Right lung (tissue), 5 donors: ENCODE measurements around the gene TCF7L2. TPM values are rescaled to one million over a fixed set of nuclear protein-coding genes. Genes with fewer than 3 reads are reported as not detected.
"Not testable (repeated sequence)": the region's sequence is repeated elsewhere in the genome, so short reads cannot be mapped to it uniquely, and the experiment has no call there.

Experiments
- DNase-seq, 2 donors: peaks; one replicate each; pipeline ENCODE4 v3.0.0-alpha.2; 2013
- polyA plus RNA-seq, 5 donors: library from polyadenylated mRNA; unstranded; fragments of 120-200 nt; gene quantifications; one replicate each; pipeline versions ENCODE4 v1.2.1 to v1.2.3, GENCODE V29; 2013; ENCODE audit warnings: inconsistent platforms in 1 of 5, low replicate concordance in 1 of 5; ENCODE audit not compliant: insufficient read length in 5 of 5, insufficient read depth in 1 of 5

TCF7L2 gene
- polyA plus RNA-seq, 5 donors, result 38.8 to 55.8 (median 49.2) TPM

GRCh38 chr10:113063043-113063967 is 113.3 kb downstream of the TCF7L2 start:
- DNase-seq, result no peak

GRCh38 chr10:113064039-113064438 is 114.0 kb downstream of the TCF7L2 start:
- no peak for DNase-seq

DNA sequence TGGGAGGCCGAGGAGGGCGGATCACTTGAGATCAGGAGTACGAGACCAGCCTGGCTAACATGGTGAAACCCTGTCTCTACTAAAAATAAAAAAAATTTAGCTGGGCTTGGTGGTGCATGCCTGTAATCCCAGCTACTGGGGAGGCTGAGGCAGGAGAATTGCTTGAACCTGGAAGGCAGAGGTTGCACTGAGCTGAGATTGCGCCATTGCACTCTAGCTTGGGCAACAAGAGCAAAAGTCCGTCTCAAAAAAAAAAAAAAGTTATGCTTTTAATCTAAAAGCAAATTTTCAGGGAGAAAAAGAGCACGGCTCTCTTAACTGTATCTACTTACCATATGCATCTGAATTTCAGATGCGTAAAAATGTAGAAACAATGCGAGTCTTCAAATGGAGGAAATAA is 116.1 kb downstream of the TCF7L2 start:
- not testable (repeated sequence) for DNase-seq

DNA sequence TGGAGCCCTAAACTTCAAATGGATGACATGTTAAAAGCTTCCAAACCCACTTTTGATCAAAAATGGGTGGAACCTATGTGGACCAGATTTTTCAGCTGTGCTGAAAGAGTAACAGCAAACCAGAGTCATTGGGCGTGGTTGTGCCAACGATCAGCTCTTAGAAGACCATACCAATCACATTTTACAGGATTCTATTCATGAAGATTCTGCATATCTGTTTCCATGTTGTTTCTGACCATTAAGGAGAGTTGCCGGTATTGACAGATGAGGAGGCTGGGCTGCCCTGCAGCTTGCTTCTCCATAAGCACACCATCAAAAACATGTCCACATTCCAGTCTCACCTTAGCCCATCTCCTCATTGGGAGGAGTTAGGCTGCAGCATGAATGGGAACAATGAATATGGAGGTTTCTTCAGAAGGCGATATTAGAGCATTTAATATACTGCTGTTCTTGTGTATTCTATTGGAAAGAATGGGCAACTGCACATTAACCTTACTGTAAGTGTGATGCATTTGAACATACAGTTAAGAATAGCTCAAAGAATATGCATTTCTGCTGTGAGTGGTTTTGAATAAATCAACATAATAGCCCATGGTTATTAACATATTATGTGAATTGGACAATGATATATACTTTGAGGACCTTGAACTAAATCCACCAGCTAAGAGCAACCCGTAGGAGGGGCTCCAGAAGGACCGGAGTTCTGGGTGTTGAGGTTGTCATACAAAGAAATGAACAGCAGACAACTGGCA is 116.7 kb downstream of the TCF7L2 start:
- no peak for DNase-seq

DNA sequence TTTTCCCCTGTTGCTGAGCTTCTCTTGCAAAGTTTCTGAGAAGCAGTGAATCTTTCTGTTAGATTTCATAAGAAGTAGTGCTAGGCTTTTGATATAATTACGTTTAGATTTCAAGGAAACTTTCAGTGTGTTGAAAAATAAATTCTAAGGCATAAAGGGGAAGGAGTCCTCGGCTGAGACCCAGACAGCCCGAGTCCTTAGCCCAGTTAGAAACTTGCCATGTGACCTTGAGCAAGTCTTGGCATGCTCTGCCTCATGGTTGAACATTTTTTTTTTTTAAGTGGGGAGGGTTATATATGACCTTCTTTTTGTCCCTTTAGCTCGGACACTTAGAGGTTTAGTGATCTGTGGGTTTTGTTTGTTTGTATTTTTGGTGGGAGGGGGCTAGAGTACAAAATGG is 117.5 kb downstream of the TCF7L2 start:
- no peak for DNase-seq

GRCh38 chr10:113068178-113068890 is 118.3 kb downstream of the TCF7L2 start:
- DNase-seq, result no peak

- no peak for DNase-seq
Measured at GRCh38 chr10:113069595-113069994, 119.5 kb downstream of the TCF7L2 start.

DNA sequence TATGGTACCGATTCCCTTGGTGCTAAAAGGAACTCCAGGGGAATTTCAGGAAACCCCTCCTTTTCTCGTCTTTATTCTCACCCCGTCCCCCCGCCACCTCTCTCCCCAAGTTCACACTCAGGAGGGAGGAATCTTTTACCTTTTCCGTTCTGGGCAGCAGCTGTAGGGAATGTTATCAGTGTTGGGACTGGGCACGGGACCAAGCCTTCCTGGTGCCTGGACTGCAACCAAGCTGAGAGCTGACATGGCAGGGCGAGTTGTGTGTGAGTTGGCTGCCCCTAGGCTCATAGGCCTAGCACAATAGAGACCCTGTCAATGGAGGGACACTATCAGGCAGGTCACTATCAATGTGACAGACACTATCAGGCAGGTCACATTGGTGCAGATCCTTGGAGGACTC is 121.4 kb downstream of the TCF7L2 start:
- peak in 1 of 2 donors; percentile 41 for DNase-seq

DNA sequence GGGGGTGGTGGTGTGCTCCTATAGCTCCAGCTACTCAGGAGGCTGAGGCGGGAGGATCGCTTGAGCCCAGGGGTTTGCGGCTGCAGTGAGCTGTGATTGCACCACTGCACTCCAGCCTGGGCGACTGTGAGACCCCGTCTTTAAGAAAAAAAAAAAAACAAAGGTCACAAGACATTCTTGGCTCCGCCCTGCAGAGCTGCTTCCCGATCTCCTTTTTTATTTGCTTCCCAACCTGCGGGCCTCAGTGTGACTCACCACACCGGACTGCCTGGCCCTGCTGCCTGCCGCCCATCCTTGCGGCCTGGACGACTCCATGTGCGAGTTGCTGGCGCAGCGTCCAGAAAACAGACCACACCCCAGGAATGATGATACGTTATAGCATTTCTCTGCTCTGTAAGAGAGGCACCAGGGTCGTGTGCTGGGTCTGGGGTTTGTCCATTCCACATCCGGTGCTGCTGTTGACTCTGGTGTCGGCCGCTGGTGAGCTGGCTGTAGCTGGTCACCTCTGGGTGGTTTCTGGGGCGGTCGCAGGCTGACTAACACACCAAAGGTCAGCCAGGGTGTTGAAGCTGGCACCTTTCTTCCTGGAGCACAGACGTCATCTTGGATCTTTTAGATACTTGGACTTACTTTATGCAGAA is 123.6 kb downstream of the TCF7L2 start:
- no peak for DNase-seq

DNA sequence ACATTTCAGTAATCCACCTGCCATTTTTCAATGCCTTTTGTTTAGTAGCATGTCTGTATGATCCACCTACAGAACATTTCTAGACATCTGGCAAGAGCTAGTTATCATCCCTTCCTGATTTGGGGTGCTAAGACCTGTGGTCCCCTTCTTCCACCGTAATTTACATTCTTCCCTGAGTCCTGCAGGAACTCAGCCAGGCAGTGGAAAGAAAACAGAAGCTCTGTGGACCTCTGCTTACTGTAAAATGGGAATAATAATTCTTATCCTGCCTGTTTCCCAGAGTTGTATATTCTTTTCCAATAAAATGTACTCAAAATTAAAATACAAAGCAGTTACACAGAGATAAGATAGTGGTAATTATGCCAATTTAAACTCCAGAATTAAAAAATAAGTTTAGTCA is 126.9 kb downstream of the TCF7L2 start:
- no peak for DNase-seq

- no peak for DNase-seq
Measured at GRCh38 chr10:113078282-113078907, 128.3 kb downstream of the TCF7L2 start.

DNA sequence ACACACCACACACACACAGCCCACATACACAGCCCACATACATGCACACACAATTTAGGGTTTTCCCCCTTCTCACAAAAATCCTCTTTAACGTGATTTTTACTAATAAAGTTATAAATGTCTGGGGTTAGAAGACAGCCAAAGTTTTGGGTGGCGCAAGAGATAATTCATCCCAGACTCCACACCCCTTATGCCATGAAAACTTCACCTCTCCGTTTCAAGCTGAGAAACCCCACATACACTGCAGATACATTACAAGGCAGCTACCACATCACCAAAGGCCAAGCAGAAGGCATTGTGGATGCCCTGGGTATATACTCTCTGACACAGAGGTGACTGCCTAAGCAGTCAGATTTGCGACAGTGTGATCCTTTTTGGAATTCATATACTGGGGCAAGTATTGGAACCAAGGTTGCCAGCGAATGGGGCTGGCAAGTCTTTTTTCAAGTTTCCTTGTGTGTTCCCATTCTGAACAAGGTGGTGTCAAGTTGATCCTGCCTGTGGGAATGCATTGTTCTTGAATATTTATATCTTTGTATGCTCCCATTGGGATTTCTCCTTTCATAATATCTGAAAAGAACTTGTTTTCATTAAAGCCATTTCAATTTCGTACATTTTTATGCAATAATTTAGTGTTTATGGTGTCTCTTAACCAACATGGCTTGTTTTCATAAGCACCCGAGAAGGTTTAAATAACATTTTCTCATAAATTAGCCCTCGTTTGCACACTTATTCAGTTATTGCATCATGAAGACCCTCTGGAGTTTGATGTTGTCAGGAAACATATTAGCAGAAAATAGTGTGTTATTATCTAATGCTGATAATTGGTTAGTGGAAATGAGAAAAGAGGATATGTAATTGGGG is 130.2 kb downstream of the TCF7L2 start:
- no peak for DNase-seq

- no peak for DNase-seq
Measured at GRCh38 chr10:113080925-113081229, 130.8 kb downstream of the TCF7L2 start.

DNA sequence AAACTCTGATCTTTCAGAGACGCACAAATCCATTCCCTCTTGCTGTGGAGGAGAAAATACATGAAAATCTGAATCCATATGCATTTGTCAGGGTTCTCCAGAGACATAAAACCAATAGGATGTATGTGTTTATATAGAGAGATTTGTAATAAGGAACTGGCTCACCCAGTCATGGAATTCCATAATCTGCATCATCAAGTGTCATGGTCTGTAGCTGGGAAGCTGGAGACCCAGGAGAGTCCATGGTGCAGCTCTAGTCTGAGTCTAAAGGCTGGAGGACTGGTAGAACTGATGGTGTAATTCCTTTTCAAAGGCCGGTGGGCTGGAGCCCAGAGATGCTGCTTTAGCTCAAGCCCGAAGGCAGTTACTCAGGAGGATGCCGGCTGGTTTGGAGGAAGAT is 134.0 kb downstream of the TCF7L2 start:
- DNase-seq, result no peak

DNA sequence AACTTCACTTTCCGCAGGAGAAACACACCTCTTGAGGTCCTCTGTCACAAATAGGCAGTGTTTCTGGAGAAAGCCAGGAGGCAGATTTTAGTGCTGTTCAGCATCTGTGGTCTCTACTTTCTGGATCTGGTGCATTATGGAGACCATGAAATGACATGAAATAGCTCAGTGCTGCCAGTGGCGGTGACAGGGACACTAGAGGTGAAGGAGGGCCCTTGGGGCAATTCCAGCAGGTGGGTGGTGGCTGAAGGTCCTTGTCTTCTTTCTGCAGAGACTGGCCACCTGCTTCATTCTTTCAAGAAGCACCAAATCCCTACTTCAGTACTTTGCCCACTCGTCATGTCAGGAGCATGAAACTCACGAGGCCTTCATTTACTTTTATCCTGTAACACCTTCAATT is 135.7 kb downstream of the TCF7L2 start:
- no peak for DNase-seq

GRCh38 chr10:113086282-113086681 is 136.2 kb downstream of the TCF7L2 start:
- no peak for DNase-seq

GRCh38 chr10:113087165-113088029 is 137.3 kb downstream of the TCF7L2 start:
- no peak for DNase-seq

DNA sequence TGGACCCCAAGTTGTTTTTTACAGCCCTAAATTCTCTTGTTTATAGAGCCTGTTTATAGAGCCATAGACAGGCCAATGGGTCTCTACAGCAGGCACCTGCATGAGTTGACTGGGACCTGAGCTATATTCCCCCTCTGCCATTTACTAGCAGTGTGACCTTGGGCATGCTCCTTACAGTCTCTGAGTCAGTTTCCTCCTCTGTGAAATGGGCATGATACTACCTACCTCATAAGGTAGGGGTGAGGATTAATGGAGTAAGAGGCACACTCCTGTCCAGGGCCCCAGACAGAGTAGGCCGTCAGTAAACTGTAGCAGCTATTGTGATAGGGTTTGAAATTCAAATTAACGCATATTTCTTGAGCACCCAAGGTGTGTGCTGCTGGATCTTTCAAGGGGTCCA is 138.1 kb downstream of the TCF7L2 start:
- no peak for DNase-seq

- no peak for DNase-seq
Measured at GRCh38 chr10:113089551-113089950, 139.5 kb downstream of the TCF7L2 start.

GRCh38 chr10:113091920-113092319 is 141.9 kb downstream of the TCF7L2 start:
- DNase-seq, result no peak
